GM18507 (cell line): ENCODE measurements around the gene PAK3.

Source experiments
- DNase-seq: peaks from one replicate; pipeline ENCODE4 v3.0.0; 2011; ENCODE audit warnings: low read depth; ENCODE audit not compliant: insufficient read length; ENCODE audit errors: extremely low spot score
- FAIRE-seq: peaks from 2 replicates; lab custom pipeline; 2011; peaks lifted over from hg19 to GRCh38; lab: Jason Lieb, UNC

Gene PAK3

DNA sequence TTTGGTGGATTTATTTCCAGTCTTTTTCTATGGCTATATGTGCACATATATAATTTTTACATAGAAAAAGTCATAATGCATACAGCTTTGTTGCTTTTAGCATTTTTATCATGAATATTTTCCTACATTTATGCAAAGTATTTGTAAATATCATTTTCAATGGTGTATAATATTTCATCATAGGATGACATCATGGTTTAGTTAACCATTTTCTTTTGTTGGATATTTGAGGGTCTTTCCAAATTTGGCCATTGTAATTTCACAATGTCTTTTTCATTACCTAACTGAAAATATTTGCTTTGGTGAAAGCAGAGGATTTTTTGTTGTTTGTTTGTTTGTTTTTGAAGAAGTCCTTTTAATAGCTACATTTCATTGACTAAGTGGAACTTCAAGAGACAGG lies 31.0 kb downstream of the PAK3 start:
- no peak for FAIRE-seq
- no peak for DNase-seq

DNA sequence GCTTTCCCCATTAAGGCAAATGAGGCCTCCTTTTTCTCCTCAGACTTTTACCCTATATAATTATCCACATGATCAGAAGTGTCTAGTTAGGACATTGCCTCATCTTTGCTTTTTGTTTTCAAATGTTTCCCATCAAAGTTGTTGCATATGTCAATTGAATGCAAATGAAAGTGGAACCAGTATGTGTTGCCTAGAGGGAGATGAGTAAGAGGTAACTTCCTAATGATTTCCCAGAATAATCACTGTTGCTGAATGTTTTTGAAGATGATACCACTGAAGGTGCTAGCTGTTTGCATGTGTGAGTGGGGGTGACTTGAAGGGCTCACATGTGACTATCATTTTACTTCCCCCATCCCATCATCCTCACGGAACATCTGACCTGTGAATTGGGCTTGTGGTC lies 33.9 kb downstream of the PAK3 start:
- DNase-seq (no peak), FAIRE-seq (no peak)

DNA sequence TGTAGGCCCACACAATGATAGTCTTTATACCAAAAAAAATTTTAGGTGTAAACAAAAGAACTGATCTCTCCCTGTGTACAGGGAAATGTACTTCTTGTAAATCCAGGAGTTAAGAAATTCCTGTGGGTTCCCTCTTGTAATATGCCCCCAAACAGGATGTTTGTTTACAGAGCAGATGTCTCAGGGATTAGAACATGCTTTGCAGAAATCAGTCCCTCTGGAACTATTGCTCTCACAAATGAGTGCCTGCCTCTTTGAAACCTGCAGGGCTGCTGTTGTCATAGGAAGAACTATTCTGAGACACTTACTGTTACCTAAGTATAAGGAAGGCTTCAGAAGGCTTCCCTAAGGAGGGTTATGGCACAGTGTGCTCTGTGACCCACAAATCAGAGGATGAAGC lies 35.6 kb downstream of the PAK3 start:
- DNase-seq (no peak), FAIRE-seq (no peak)

DNA sequence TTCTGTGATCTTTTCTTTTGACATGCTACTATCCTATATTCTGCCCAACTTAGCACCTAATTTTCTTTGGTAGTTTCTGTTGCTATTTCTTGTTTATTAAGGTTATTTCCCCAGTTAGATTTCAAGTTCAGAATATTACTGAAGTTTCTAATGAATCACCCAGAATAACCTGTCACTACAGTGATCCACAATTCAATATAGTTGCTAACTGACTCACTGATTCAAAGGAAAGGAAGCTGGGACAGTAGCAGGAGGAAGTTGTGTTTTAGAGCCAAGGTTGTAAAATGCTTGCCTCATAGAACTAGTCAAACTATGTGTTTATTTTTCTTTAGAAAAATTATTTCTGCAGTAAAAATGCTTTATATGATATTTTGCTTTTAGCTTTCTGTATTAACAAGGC lies 37.4 kb downstream of the PAK3 start:
- FAIRE-seq (no peak), DNase-seq (no peak)

DNA sequence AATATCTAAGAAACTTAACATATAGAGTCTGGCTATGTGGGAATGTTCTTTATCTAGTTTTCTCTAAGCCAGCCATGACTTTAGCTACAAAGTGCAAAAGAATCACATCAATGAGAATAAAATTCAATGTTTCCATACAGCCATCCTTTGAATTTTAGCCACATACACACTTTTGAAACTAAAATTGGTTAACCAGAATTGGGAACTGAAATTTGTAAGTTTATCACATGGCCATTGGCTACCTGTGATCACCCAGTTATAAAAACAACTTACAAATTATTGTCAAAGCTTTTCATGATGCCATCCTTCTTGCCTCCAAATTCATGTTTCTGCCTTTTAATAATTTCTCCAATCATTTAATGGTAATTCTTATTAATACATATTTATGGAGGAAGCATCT lies 49.9 kb downstream of the PAK3 start:
- no peak for DNase-seq
- FAIRE-seq: no peak

DNA sequence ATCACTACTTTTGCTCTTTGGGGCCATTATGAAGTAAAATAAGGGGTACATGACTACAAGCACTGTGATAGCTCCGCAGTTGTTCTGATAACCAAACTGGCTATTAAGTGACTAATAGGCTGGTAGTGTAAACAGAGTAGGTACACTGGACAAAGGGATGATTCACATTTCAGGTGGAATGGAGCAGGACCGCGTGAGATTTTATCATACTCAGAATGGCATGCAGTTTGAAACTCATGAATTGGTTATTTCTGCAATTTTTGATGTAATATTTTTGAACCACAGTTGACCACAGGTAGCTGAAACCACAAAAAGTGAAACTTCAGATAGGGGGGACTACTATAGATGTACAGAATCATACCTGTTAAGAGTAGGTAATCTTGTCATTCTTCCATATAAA lies 55.8 kb downstream of the PAK3 start:
- FAIRE-seq: no peak
- DNase-seq: no peak

DNA sequence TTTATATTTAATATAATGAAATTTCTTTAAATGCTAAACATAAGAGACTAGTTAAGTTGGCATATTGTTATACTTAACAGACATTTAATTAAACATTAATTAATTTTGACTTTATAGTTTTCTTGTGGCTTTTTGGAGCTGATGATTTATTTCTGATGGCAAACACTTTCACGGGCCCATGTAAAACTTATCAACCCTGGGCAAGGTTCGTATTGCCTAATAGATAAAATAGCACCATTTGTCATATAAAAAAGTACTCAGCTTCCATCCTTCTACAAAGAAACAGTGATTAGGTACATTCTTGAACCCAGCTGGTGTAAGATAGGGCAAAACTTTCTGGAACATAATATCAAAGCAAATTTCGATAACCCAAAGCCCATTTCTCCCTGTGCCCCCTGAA lies 63.2 kb downstream of the PAK3 start:
- FAIRE-seq: no peak

DNA sequence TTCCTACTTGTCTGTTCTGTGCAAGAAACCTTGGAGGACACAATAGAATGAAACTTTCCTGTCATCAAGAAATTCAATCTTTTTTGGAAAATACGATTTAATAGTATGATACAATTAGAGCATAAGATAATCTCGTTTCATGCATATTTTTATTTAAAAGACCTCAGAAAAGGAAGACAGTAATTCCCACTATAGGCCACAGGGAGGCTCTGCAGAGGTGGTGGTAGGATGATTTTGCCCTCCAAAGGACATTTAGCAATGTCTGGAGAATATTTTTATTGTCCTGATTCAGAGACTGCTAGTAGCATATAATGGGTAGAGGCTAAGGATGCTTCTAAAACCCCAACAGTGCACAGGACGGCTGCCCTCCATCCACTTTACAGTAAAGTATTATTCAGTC lies 68.7 kb downstream of the PAK3 start:
- DNase-seq: no peak
- no peak for FAIRE-seq

More for the DNA sequence above, 63.2 kb downstream of the PAK3 start:
- DNase-seq: no peak

DNA sequence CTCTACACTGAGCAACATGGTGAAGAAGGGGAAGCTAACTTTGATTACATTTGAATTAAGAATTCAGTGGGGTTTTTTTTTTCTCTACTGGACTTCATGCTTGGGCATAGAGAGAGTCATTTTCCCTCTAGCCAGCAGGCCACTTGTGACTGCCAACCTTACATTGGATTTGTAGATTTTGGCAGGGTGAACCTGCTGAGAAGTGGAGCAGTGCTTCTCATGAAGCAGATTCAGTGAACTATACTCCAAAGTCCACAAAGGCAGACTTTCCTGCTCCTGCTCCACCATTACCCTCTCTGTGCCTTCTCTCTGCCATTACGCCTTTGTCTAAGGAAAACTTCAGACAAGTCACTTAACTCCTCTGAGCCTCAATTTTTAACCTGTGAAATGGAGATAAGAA lies 69.9 kb downstream of the PAK3 start:
- FAIRE-seq (no peak), DNase-seq (no peak)

DNA sequence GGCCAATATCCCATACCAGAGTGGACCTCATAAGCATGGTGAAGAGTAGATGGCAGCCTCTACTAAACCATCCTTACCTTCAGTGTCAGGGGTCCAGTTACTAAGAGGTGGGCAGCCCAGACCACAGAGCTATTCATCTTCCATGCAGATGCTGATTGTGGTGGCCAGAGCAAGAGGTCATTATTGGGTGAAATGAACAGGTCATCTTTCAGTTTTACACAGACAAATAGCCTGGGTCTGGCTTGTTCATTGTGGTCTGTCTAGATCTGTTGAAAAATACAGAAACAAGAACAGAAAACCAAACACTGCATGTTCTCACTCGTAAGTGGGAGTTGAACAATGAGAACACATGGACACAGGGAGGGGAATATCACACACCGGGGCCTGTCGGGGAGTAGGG lies 71.3 kb downstream of the PAK3 start:
- DNase-seq: no peak
- no peak for FAIRE-seq

DNA sequence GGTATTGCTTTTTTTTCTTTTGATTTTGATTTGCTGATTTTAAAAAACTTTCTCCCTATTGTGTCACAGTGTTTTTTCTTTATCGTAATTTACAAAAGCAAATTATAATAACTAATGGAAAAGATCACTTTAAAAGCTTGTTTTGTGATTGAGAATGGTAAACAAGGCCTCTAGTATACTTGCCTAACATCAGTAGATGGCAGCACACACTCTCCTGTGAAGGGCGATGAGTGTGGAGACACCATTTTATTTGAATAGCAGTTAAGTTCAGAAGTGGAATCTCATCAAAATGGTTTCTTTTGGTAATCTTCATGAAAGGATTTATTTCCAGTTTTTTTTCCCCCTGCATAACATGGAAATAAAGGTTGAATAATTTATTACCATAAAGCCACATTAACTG lies 72.3 kb downstream of the PAK3 start:
- no peak for DNase-seq
- FAIRE-seq: no peak

DNA sequence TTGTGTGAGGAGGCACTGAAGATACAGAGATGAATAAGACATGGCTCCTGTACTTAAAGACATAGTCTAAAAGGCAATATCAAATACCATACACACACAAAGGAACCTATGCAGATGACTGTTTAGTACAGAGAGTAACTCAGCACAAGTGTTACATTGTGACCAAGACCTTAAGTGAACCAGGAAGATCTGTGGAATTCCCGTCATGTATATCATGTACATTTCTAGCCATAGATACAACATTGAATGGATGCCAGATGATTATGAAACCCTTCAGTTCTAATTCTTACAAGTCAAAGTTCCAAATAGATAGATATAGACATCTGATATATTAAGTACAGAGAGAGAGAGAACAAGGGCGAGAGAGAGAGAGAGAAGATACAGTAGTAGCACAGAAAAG lies 73.2 kb downstream of the PAK3 start:
- FAIRE-seq (no peak), DNase-seq (no peak)

DNA sequence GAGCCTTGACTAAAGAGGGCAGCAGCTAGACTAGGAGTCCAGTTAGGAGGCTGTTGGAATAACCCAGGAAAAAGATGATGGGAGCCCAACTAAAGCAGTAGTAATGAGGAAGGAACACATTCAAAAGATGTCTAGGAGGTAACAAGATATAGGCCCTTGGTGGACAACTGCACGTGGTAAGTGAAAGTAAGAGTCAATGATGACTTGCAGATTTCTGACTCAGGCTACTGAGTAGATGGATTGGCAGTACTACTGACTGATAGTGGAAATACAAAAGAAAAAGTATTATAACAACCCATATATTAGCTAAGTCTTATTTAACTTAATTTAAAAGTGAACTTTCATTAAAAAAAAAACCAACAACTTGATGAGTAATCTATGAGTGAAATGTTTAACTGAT lies 74.0 kb downstream of the PAK3 start:
- FAIRE-seq: no peak
- no peak for DNase-seq

DNA sequence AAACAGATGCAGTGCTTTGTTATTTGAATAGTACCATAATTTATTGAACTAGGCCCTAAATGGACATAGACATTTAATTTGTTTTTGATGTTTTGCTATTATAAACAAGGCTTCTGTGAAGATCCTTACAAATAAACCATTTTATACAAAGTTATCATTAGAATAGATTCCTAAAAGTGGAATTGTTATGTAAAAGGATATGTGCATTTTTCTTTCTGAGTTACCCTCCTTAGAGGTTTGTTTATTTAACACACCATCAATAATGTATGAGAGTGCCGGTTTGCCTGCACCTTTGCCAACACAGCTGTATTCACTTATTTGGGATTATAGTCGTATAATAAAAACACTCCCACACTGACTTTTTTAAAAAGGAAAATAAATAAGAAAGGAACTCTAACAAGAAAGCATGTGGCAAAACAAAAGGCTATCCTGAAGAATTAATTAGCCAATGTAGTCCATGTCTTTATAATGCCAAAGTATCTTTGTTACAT lies 84.8 kb downstream of the PAK3 start:
- DNase-seq: no peak
- FAIRE-seq: no peak

DNA sequence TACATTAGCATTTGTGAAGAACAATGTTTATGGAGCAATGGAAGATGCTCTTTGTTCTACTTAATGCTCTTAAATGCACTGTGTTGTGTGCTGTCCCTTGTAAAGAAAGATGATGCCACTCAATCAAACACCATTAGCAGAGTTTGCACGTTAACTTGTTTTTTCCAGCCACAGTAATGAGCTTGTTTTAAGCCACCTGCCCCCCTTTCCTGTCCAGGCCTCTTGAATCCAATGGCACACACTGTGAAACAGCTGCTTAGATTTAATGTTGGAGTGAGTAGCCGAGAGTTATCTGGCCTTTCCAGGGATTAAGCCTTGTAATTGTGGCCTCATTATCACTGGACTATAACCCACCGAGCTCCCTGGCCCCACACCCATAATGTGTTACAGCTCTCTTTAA lies 86.0 kb downstream of the PAK3 start:
- no peak for DNase-seq
- no peak for FAIRE-seq

DNA sequence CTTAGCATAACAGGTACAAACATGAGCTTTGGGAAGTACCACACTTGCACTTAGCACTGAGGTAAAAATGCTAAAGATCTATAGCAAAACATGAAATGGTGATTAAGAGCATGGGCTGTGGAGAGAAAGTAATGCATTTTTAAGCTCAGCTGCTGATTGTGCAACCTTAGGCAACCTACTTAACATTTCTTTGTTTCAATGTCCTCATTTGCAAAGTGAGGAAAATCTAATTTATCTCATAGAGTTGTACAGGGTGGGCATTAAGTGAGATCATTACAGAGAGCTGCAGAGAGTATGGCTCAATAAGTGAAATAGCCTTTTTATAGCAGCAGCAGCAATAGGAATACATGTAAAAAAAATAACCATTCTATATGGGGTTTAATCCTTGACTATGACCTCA lies 87.0 kb downstream of the PAK3 start:
- FAIRE-seq: no peak

DNA sequence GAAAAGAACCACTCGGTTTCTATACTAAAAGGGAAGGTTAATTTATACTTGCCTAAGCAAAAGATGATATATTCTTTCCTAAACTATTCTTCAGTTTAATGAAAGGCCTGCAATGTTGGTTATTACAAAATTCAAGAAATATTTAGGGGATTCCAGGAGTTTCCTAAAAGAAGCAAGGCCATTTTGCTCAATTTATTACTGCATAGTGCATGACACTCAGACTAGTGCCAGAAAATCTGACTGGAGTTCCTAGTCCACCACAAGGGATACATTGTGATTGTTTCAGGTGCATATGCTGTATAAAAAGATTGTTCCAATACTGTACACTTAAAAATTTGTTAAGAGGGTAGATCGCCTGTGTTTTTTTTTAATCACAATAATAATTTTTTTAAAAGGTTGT lies 95.6 kb downstream of the PAK3 start:
- FAIRE-seq: no peak

More for the DNA sequence above, 87.0 kb downstream of the PAK3 start:
- no peak for DNase-seq

DNA sequence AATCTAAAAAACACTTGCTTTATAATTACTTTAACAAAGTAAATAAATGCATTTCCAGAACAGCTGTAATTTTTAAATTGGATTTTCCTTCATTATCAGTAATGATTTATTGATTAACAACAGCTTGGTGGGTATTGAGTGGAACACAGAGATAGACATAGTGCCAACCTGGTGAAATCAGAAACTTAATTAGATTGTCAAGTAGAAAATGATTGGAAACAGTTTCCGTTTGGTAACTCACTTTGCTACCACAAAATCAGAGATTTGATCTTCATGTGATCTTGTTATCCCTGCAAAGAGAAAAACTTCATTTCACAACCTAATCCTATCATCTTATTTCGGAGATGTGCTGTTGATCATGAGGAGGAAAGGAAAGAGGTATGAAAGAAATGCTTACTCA lies 103.5 kb downstream of the PAK3 start:
- DNase-seq: no peak
- no peak for FAIRE-seq

More for the DNA sequence above, 95.6 kb downstream of the PAK3 start:
- DNase-seq: no peak

DNA sequence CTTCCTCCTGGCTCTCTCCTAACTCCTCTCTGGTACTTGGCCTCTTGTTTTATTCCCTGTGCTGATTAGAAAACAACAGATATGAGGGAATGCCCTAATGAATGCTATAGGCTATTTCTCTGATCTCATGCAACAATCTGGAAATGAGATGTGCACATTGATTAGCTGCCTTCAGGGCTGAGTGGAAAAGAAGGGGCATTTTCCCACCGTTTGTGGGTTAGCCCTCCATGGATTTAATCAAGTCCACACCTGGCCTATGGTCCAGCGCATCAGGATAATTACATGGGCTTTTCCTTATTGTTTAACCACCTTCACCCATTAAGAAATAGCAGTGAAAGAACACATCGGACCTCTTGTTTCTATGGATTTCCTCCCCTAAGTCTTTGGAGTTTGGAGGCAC lies 104.3 kb downstream of the PAK3 start:
- FAIRE-seq (no peak), DNase-seq (no peak)

DNA sequence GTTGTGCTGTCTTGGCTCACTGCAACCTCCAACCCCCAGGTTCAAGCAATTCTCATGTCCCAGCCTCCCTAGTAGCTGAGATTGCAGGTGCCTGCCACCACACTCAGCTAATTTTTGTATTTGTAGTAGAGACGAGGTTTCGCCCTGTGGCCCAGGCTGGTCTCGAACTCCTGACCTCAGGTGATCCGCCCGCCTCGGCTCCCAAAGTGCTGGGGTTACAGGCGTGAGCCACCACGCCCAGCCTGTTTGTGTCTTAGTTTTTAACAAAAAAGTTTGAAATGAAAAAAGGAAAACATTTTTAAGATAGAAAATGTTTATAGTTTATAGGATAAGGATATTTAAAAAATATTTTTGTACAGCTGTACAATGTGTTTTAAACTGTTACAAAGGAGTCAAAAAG lies 111.9 kb downstream of the PAK3 start:
- DNase-seq: no peak
- FAIRE-seq: no peak

DNA sequence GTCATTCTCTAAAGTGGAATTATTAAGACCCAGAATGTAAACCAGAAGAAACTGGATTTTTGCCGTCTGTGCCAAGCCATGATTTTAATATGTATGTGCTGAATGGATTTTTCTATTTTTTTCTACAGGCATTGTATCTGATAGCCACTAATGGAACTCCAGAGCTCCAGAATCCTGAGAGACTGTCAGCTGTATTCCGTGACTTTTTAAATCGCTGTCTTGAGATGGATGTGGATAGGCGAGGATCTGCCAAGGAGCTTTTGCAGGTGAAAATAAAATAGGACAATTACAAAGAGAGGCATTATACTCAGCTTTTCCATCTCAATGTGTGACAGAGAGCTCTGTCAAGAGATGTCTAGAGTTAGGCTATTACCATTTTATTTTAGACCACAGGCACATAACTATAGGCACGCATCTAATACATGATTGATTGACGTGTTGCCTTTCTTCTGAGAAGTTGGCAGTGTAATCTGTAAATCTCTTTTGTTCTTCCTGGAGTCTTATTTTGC lies 120.4 kb downstream of the PAK3 start:
- FAIRE-seq (no peak), DNase-seq (no peak)

DNA sequence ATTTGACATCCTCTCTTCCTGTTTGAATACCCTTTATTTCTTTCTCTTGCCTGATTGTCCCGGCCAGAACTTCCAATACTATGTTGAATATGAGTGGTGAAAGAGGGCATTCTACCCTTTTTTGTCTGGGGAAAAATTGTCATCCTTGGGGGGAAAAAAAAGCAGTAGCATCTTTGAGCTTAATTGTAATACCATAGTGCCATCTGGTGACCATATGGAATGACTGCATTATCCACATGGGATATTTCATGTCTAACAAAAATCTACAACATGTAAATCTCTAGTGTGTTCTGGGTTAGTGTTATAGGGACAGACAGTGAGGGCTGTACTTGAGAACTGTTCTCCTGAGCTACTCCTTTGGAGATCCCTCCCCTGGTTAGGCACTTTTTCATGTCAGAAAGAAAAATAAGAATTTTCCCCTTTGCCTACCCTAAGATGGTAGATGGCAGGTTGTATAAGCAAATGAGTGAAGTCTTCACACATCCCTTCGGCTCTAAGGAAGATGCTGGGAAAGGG lies 148.3 kb downstream of the PAK3 start:
- FAIRE-seq (no peak), DNase-seq (no peak)
